DLD1 (cell line): ENCODE measurements around the gene WDR70.
"Not testable (repeated sequence)": the region's sequence is repeated elsewhere in the genome, so short reads cannot be mapped to it uniquely, and the experiment has no call there.

ENCODE experiments used
- in situ Hi-C: cut with HindIII; loops from 2 replicates; pipeline ENCODE4 v1.10.0; 2017; ENCODE audit warnings: low sequenced_read_pairs

Gene WDR70

DNA sequence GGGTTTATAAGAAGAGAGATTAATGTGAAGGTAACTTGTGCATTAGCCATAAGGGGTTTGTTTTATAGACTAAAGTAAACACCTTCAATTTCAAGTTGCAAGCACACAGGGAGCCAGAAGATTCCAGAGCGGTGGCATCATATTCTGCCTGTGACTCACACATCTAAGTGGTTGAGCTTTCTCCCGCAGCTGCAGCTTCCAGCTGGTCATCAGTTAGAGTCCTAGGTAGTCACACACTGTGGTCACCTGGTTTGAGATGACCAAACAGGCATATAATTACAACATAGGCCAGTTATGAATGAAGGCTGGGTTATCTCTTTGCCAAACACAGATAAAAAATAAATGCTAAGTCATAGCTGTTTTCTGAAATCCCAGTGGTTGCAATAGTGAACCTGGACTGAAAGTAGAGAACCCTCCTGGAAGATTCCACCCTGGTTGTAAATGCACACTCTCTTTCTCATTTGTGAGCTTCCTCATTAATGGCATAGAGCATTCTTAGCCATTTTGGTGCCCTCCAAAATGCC lies 289.5 kb downstream of the WDR70 start:
- in situ Hi-C loops: no loop called here

DNA sequence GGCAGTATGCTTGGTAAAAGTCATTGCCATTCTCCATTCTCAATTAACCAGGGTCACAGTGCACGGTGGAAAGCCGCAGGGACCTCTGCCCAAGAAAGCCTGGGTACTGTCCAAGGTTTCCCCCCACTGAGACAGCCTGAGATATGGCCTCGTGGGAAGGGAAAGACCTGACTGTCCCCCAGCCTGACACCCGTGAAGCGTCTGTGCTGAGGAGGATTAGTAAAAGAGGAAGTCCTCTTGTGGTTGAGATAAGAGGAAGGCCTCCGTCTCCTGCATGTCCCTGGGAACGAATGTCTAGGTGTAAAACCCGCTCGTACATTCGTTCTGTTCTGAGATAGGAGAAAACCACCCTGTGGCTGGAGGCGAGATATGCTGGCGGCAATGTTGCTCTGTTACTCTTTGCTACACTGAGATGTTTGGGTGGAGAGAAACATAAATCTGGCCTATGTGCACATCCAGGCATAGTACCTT lies 293.0 kb downstream of the WDR70 start:
- in situ Hi-C loops: not testable (repeated sequence)

DNA sequence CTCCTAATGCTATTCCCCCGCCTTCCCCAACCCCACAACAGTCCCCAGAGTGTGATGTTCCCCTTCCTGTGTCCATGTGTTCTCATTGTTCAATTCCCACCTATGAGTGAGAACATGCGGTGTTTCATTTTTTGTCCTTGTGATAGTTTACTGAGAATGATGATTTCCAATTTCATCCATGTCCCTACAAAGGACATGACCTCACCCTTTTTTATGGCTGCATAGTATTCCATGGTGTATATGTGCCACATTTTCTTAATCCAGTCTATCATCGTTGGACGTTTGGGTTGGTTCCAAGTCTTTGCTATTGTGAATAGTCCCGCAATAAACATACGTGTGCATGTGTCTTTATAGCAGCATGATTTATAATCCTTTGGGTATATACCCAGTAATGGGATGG lies 295.2 kb downstream of the WDR70 start:
- in situ Hi-C loops: not testable (repeated sequence)

DNA sequence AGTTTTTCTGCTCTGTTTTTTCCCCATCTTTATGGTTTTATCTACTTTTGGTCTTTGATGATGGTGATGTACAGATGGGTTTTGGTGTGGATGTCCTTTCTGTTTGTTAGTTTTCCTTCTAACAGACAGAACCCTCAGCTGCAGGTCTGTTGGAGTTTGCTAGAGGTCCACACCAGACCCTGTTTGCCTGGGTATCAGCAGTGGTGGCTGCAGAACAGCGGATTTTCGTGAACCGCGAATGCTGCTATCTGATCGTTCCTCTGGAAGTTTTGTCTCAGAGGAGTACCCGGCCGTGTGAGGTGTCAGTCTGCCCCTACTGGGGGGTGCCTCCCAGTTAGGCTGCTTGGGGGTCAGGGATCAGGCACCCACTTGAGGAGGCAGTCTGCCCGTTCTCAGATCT lies 300.2 kb downstream of the WDR70 start:
- in situ Hi-C loops: not testable (repeated sequence)

DNA sequence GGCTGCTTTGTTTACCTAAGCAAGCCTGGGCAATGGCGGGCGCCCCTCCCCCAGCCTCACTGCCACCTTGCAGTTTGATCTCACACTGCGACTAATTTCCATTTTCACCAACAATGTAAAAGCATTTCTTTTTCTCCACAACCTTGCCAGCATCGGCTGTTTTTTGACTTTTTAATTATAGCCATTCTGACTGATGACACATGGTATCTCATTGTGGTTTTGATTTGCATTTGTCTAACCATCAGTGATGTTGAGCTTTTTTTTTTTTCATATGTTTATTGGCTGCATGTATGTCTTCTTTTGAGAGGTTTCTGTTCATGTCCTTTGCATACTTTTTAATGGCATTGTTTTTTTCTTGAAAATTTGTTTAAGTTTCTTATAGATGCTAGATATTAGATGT lies 300.8 kb downstream of the WDR70 start:
- in situ Hi-C loops: not testable (repeated sequence)

DNA sequence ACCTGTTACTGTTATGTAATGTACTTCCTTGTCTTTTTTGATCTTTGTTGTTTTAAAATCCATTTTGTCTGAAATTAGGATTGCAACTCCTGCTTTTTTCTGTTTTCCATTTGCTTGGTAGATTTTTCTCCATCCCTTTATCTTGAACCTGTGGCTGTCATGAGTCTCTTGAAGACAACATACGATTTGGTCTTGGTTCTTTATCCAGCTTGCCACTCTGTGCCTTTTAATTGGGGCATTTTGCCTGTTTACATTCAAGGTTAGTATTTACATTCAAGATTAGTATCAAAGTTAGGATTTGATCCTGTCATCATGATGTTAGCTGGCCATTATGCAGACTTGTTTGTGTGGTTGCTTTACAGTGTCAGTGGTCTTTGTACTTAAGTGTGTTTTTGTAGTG lies 304.0 kb downstream of the WDR70 start:
- in situ Hi-C loops: no loop called here

DNA sequence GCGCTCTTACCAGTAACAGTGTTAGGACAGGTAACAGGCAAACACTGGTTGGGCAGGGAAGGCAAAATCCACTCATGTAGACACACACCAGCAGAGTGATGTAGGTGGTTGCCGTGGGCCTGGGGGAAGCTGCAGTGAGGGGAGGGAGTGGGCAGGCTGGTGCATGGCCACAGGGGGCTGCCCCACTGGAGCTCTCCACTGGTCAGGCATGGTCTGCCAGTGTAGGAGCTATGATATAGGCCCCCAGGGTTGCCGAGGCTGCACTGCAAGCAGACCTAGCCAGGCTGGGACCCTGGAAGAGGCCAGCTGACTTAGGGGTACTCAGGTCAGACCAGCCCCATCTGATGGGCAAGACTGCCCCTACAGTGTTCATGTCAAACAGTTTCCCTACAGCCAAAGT lies 306.1 kb downstream of the WDR70 start:
- in situ Hi-C loops: no loop called here

DNA sequence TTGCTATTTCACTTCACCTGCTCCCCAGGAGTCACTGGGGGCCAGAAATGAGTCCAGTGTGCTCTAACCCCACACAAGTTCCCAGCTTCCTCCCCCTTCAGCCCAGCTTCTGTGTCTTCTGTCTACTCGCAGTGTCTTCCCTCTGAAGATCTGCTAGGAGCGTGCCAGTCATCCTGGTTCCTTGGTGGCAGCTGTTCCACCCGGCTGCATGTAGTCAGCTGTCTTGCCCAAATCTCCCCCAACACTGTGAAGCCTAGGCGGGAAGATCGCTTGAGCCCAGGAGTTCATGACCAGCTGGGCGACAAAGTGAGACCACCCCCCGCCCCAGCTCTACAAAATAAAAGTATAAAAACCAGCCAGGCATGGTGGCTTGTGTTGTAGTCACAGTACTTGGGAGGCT lies 306.7 kb downstream of the WDR70 start:
- in situ Hi-C loops: no loop called here

DNA sequence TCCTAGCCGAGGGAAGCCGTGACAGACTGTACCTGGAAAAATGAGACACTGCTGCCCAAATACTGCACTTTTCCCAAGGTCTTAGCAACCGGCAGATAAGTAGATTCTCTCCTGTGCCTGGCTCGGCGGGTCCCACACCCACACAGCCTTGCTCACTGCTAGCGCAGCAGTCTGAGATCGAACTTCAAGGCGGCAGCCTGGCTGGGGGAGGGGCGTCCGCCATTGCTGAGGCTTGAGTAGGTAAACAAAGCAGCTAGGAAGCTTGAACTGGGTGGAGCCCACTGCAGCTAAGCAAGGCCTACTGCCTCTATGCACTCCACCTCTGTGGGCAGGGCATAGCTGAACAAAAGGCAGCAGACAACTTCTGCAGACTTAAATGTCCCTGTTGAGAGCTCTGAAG lies 309.8 kb downstream of the WDR70 start:
- in situ Hi-C loops: not testable (repeated sequence)

DNA sequence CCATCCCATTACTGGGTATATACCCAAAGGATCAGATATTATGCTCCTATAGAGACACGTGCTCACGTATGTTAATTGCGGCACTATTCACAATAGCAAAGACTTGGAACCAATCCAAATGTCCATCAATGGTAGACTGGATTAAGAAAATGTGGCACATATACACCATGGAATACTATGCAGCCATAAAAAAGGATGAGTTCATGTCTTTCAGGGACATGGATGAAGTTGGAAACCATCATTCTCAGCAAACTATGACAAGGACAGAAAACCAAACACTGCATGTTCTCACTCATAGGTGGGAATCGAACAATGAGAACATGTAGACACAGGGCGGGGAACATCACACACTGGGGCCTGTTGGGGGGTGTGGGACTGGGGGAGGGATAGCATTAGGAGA lies 315.2 kb downstream of the WDR70 start:
- in situ Hi-C loops: not testable (repeated sequence)

DNA sequence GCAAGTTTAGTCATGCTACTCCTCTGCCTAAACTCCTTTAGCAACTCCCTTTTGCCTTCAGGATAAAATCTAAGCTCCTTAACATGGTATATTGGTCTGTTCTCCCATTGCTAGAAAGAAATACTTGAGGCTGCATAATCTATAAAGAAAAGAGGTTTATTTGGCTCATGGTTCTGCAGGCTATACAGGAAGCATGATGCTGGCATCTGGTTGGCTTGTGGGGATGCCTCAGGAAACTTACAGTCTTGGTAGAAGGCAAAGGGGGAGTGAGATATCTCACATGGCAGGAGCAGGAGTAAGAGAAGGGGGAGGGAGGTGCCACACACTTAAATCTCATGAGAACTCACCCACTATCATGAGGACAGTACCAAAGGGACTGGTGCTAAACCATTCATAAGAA lies 315.7 kb downstream of the WDR70 start:
- in situ Hi-C loops: no loop called here

DNA sequence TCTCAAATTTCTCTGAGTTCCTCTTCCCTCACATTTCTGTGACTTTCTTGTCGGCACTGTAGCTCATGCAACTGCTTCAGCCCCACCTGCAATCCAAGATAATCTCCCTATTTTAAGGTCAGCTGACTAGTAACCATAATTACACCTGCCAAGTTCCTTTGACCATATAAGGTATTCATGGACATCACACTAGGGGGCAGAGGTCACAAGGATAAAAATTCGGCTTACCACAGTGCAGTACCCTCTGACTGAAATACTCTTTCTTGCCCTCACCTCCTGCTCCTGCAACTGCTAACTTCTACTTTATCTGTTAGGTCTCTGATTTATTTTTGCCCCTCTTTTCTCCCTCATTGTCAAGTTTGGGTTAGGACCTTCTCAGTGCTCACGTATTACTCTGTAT lies 316.5 kb downstream of the WDR70 start:
- in situ Hi-C loops: no loop called here

DNA sequence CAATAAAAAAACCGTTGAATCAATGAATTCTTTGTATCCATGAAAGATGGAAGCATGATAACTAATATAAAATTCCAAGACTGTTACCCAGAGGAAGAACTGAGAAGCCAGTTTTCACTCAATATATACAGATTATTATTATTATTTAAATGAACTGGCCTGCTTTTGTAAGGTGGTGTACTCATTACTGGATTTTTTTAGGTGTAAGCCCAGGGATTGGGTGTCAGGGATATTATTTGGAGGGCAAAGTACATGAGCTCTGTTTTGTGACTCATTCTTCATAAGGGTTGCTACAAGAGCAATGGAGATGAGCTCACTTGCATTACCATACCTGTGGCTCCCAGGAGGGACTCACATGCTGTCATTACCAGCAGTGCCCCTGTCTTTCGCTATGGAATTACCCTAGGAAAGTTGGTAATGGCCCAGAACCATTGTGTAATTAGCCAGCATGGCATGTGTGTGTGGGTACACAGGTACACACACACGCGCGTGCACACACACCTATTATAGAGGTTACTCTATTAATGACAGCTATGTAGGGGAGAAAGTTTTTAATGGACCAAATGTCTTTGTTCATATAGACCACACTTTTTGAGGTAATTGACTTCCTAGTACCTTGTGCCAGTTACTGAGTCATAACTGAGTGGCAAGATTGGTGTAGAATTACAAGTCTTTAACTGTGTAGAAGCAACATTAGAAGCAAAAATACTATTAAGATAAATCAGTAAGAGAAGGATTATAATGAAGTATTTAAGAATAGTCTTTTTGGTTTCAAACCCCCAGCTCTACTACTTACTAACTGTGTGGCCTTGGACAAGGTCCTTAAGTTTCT lies 317.3 kb downstream of the WDR70 start:
- in situ Hi-C loops: no loop called here

DNA sequence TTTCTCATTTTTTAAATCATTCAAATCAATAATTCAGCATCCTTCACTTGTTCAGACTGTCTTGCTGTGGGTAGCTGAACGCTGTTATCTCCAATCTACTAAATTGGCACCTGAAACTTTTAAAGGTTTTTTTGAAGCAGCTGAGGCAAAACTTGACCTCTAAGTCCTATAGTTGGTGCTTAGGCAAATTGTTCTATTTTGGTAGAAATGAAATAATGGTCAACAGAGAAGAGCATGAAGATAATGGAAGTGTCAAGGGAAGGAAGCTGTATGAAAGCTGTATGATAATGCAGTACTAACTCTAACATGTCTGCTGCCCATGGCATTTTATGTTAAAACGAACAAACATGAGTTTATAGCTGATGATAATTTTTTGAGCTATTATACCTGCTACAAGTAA lies 322.8 kb downstream of the WDR70 start:
- in situ Hi-C loops: no loop called here

DNA sequence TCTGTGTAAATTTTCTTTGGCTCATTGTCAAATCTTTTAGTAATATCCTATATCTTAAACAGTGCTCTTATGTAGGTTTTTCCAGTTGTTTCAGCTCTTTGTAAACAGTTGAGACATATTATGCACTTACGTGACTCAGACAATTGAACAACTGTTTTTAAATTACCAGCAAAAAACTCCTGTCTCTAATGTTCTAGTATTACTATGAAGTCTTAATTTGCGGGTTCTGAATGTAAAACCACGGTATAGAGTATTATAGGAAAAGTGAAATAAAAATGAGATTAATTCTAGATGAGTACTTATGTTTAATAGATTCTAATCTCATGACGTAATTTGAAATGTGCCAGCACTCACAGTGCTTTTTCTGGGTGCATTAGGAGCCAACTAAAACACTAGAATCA lies 324.7 kb downstream of the WDR70 start:
- in situ Hi-C loops: no loop called here

DNA sequence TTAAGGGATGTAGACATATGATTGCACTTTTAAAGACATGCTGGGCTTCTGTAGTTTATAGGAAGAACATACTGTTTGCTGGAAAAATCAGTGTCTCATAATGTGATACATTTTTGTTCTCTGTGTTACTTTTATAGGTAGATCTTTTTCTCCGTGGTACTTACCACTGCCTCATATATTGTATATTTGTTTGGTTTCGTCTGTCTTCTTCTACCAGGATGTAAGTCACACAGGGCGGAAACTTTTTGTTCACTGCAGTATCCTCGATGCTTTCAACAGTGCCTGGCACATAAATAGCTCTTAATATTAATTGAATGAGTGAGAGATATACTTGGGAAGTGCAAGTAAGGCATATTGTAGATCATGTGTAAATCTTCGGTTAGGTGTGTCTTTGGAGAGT lies 325.3 kb downstream of the WDR70 start:
- in situ Hi-C loops: no loop called here

DNA sequence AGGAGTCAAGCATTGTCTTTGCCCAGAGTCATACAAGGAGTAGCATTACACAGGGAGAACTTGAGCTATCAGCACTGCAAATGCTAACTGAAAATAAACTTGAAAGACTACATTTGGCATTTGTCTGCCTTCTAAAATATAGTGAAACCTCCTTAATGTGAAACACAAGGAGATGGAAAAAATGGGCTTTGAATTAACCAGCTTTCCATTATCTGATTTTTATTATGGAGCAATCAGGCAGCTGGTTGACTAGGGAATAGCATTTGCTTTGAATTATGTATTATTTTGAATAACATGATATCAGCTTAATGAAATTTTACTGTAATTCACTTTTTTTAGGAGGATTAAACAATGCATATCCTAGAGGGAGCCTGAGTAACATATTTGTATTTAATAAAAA lies 329.9 kb downstream of the WDR70 start:
- in situ Hi-C loops: no loop called here

DNA sequence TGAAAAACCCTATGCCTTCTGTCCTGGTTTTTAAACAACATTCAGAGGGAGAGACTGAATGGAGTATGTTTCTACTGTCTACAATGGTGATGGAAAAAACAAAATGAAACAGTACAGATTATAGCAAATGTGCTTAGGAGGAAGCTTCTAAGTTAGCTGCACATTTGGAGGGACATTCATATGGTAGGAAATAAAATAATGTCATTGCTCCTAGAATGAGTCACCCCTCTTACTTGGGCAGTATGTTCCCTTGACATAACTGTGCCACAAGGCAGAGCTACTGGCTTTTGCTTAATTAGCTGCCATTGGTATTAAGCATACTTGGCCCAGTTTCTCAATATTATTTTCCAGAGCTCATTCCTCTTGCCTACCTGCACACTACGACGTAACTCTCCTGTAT lies 331.8 kb downstream of the WDR70 start:
- in situ Hi-C loops: no loop called here

DNA sequence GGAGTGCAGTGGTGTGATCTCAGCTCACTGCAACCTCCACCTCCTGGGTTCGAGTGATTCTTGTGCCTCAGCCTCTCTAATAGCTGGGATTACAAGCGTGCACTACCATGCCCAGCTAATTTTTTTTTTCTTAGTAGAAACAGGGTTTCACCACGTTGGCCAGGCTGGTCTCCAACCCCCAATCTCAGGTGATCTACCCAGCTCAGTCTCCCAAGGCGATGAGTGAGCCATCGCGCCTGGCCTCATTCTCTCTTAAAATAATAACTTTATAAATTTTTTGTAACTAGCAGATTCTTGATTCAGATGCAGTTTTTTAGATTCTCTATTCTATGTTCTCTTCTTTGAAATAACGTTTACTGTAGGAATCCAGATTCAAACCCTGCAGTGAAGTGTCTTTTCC lies 333.6 kb downstream of the WDR70 start:
- in situ Hi-C loops: no loop called here

DNA sequence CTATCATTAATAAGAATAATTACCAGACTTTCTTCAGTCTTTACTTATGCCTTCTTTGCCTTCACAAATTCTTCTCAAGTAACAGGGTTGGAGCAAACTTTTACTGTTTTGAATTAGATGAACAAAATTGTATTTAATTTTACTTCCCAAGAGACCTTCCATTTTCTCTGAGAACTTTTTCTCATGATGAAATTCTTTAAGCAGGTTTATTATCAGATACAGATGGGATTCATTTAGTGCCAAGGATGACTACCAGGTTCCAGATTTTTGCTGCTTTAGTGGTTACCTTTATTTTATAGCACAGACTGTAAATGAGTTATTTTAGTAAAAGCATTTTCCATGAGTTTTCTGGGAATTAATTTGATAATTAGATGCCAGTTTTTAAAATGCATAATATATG lies 335.6 kb downstream of the WDR70 start:
- in situ Hi-C loops: no loop called here

DNA sequence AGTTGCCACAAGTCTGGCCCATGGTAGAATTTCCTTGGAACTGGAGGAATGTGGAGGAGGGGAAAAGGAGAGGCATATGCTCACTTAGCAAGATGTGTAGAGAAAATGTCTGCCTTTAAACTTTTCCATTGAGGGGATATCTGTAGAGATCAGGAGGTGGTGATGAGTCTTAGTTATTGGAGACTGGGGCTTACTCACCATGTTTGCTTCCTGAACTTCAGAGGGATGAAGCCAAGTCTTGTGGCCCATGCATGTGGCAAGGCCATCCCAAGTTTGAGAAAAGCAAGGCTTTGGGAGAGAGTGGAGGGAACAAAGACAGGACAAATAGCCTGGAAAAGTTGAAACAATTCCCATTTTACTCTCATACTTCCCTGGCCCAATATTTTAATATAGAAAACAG lies 336.2 kb downstream of the WDR70 start:
- in situ Hi-C loops: no loop called here

DNA sequence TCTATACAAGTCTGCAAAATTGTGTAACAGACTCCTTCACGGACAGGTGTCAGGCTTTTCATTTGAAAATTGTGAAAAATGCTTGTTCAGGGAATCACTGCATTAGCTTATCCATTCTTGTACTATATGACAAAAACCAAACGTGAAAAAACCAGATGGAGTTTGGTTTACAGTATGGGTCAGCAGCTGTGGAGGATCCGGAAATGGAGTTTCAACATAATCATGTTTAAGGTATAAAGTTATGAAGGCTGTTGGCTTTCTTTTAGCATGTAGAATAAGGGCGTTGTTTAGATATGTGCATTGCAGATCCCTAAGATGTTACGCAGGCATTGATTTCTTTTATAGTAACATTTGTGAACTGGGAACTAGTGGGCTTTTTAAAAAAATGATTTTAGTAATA lies 336.9 kb downstream of the WDR70 start:
- in situ Hi-C loops: no loop called here

DNA sequence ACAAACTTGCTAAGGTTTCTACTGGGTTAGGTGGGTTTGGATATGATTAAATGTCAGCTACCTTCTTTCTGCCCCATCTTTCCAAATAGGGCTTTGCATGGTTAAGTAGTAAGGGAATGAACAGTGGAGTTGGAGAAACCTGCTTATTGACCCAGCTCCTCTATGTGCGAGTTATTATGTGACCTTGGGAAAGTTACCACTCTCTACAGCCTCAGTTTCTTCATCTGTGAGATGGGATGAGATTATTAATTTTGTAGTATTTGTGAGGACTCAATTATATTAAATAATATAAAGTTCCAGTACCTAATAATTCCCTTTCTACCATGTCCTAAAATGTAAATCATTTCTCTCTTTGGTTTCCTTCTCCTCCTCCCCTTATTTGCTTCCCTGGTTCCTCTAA lies 337.3 kb downstream of the WDR70 start:
- in situ Hi-C loops: no loop called here
